GM23248 (cell line): ENCODE results near the gene CACNA1C.

Experiments
- EZH2 ChIP-seq: fragments of 200-600 bp; sonication (generic); IDR thresholded peaks from 2 replicates; pipeline ENCODE4 v1.6.1; 2018; ENCODE audit warnings: antibody characterized with exemption, mild to moderate bottlenecking; ENCODE audit not compliant: insufficient read depth, poor library complexity, severe bottlenecking
- EZH2phosphoT487 ChIP-seq: fragments of 200-600 bp; sonication (generic); IDR thresholded peaks from 2 replicates; pipeline ENCODE4 v1.6.1; 2018; ENCODE audit warnings: antibody characterized with exemption, moderate library complexity, mild to moderate bottlenecking, low read depth; ENCODE audit not compliant: insufficient read depth

DNA sequence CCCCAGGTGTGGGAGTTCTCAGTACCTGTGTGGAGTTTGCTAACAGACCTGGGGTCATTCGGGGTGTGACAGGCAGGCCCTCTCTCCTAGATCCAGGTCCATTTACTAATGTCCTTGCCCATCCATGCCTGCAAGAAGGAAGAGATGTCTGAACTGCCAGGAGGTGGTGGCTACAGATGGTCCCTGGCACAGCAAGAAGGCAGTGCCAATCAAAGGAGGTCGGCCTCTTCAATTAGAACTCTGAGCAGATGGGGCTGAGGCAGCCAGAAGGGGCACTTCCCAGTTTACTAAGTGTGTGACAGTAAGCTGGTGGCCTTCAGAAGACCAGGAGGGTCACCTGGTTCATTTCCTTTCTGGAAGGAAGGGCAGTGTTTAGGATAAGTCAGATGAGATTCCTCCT is 202.5 kb downstream of the CACNA1C start:
- TF ChIP-seq EZH2: no peak
- no peak for TF ChIP-seq EZH2phosphoT487
